ENCODE measurements around the gene MPPED2.
"Not testable (repeated sequence)": the region's sequence is repeated elsewhere in the genome, so short reads cannot be mapped to it uniquely, and the experiment has no call there.

MPPED2 gene

DNA sequence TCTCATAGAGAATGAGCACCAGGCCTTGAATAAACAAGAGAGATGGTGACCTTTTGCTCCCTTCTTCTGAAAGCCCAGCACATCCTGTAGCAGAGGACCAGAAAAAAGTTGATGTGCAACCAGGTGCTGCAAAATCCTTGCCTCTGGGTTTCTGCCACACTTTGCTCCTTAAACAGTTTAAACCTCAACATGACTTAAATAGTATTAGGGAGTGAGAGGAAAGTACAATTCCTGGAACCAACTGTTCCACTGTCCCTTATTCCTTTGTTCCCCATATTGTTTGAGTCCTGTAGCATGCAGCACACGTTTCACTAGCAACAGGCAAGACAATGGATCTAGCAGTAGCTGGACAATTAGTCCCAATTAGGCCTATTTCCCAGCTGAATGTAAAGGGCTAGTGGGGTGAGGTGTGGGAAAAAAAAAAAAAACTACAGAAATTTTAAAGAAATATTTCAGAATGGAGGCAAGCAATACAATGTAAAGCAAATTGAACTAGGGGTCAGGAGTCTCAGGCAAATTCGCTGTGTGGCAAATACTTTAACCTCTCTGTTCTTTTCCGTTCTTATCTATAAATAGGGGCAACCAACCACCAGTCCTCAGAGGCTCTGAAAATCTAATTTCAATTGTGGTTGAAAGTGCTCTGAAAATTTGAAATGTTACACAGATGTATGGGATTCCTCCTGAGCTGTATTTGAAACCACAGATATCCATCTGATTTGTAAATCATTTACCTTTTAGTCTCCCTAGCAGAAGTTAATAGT, 6.6 kb downstream of the MPPED2 start:
- no peak for DNase-seq (ENCODE audit: low read depth in 2 of 2)

DNA sequence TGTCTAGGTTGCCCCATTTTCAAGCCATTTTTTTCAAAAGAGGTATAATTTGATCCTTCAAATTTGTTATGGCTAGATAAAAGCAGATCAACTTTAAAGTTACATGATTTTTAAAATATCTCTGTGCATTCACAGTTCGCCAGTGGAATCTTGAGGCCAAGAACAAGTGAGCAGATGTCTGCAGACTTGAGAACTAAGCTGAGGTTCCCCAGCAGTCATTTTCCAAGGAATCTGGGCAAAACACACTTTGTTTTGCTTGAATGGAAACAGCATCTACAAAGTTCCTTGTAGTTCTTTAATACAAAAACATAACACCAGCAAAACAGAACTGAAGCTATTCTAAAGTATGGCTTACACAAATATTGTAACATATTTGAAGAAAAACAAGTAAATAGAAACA, 7.7 kb downstream of the MPPED2 start:
- DNase-seq (ENCODE audit: low read depth in 2 of 2) = no peak

DNA sequence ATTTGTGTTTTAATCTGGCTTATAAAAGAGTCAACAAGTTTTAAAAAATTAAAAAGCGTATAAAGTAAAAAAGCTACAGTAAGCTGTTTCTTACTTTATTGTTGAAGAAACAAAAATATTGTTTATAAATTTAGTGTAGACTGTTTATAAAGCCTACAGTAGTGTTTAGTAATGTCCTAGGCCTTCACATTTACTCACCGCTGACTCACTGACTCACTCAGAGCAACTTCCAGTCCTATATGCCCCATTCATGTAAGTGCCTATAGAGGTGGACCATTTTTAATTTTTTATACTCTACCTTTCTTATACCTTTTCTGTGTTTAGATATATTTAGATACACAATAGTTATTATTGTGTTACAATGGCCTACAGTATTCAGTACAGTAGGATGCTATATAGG, 12.2 kb downstream of the MPPED2 start:
- DNase-seq (ENCODE audit: low read depth in 2 of 2) = no peak

DNA sequence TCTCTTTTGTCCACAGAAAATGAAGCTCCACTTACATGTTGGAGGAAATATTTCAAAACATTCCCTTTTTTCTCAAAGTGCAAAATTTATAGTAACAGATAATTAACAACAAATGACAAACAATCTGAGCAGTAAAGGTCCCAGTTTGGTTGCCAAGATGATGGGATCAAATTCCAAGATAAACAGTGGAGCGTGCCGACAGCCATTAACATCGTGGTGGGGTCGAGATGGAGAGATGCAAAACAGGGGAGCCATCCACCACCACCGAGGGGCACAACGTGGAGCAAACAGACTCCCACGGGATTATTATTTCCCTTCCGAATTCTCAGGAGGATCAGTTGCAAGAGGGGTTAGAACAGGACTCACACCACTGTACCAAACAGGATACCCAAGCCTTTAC, 17.2 kb downstream of the MPPED2 start:
- DNase-seq (ENCODE audit: low read depth in 2 of 2) = no peak

DNA sequence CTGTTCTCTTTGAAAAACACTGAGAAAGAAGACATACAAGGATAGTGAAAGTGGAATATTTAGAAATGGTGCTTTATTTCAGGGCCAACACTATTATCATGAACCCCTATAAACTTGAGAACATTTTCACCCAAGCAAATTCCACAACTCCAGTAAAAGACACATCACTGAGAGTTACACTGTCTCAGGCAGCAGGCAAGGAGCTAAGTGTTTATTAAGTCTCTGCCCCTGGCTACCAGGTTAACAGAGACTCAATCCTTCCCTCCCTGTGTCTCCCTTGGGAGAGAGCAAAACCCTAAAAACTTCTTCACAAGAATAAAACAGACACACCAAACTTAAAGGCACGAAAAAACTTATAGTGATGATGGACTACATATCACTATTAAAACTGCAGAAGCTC, 18.5 kb downstream of the MPPED2 start:
- no peak for DNase-seq (ENCODE audit: low read depth in 2 of 2)

DNA sequence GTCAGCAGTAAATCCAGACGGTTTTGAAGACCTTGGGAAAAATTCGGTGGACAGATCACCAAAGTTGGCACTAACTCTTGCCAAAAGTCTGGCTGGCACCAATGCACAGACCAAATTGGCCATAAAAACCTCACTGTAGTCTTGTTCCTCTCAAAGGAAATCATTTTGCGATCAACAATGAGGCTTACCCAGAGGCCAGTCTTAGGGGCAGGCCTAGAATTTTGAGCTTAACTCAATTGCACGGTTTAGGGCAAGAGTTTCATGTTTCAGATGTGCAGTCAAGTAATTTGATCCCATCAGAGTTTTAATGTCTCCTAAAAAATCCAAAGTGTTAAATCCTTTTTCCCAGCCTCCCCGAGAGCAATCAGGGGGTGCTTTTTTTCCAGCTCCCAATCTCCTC, 19.0 kb downstream of the MPPED2 start:
- DNase-seq (ENCODE audit: low read depth in 2 of 2) = no peak

DNA sequence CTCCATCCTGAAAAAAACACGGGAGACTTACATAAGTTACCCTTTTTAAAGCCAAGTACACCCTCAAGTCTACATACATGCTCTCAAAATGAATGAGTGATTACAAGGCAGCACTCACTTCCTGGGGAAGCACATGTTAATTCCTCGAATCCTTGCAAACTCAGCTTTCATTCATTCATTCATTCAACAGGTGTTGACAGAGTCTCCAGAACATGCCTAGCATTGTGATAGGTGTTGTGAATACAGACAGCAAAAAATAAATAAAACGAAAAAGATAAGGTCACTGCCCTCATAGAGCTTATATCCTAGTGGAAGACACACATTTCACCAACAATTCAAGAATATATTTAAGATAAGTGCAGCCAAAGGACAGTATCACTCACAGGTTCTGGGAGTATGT, 19.7 kb downstream of the MPPED2 start:
- DNase-seq (ENCODE audit: low read depth in 2 of 2) = no peak

DNA sequence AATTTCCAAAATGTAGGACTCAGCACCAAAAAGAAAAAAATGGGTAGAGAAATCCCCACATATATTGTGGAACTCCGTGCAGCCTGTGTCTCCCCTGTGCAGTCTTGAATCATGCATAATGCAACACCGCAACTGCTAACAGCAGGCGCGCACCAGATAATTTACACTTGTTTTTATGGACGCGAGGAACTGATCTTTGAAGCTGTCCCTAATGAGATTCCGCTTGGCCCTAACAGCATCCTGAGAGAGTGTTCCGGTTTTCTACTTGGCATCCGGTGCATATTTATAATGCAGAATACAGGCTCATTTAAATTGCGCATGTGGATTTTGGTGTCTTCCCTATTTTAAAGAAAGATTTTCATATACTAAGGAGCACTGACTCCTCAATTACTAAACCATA, 21.1 kb downstream of the MPPED2 start:
- DNase-seq (ENCODE audit: low read depth in 2 of 2) = no peak

DNA sequence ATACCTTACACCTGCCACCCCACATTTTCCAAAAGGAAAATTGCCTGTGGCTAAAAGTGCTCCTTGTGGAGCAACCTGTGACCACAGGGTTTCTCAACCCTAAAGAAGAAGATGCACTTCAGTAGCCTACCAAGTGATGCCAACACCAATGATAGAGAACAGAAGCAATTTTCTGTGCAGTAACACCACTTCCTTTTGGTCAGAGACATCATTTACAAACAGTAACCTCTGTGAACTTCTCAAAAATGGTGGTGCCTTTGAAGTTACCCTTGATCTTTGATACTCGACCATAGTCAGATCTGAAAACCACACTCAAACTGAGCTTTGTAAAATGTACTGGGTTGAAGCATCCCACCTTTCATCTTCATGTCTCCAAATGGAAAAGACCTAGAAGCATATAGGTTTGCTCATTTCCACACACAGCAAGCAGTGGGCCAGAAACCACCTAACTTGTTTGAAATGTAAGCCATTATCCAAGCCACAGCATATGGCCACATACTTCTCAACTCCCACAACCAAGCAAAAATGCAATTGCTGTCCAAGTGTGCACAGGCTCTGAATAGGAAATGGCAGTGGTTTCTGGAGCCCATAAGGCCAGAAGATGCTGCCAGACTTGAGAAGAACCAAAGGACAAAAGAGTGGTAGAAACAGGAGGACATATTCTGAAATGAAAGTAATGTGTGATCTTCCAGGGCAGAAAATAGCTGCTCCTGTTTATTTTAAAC, 24.3 kb downstream of the MPPED2 start:
- DNase-seq (ENCODE audit: low read depth in 2 of 2) = no peak

DNA sequence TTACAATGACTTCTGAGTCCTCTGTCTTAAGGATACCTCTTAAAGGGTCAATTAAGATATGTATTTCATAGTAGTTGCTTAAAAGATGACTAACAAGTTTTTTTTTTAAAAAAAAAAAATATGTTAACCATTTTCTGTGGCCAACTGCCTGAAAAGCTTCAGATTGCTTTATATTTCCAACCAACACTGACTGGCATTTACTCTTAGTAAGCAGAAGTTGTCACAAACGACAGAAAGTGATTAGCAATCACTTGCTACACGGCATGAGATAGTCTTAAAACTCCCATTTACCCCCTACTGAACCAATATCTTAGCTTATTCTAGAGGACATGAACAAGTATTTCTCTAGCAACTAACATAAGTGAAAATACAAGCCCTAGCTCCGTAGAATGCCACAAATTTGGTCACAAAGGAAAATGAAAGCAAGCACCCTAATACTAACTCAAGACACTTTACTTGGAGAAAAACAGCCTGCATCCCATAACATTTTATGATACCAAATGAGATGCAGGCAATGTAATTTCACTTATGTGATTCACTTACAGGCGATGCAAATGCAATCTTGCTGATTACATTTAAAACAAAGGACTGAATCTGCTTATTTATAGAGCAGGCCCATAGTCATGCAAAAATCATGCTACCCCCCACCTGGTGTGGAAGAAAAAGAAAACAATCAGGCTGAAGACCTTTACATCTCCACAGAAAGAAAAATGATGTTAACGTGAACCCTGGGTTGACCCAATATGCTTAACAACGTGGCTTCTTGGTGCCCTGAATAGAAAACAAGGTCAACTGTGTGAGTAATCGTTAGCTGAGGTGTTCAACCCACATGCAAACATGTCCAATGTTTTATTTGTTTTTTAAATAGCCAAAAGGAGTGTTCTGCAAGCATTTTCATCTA, 25.7 kb downstream of the MPPED2 start:
- no peak for DNase-seq (ENCODE audit: low read depth in 2 of 2)

DNA sequence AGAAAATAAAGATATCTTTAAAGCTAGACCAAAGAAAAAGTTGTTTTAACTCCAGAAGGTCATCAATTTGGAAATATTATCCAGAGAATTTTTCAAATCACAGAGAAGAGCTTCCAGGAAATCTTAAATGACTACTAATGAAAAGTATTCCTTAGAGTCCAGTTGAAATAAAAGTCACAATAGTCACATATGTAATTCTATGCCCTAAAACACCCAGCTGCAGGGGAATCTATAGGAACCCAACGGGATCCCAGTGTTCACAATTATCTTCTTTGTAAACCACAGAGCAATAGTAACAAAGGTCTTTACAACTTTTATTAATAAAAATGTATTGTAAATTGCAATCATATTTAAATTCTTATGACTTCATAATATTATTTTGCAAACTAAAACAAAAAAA, 27.1 kb downstream of the MPPED2 start:
- no peak for DNase-seq (ENCODE audit: low read depth in 2 of 2)

DNA sequence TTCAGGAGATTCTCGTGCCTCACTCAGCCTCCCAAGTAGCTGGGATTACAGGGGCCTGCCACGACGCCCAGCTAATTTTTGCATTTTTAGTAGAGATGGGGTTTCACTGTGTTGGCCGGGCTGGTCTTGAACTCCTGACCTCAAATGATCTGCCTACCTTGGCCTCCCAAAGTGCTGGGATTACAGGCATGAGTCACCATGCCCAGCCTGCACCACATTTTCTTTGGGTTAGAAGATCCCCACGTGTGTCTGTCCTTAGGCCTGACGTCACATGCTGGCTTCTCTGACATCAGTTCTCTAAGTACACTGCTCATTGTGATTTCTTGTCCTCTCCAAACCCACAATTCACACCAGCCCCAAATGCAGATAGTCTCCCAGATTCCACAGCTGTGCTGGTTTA, 31.6 kb downstream of the MPPED2 start:
- not testable (repeated sequence) for DNase-seq (ENCODE audit: low read depth in 2 of 2)

DNA sequence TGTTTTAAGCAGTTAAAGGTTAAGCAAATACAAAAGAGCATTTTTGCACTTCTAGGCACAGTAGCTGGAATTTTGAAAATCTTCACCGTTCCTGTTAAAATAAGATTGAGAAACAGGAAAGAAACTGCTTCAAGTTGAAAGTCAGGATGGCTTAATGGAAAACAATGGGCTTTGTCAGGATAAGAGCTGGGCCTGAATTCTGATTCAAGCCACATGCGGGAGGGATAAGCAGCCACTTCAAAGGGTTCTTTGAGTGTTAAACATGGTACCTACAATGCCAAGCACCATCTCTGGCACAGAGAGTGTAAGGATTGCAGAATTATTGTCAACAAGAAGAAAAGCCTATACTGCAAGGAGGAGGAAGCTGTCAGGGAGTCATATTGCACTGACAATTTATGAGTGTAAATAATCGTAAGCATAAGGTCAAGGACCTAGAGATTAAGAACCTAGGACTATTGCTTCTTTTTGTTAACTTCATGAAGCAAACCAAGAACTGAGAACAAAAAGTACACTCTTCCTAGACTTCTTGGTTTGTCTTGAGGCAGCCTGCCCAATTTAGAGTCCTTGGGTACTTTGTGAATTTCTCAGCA, 32.5 kb downstream of the MPPED2 start:
- no peak for DNase-seq (ENCODE audit: low read depth in 2 of 2)

DNA sequence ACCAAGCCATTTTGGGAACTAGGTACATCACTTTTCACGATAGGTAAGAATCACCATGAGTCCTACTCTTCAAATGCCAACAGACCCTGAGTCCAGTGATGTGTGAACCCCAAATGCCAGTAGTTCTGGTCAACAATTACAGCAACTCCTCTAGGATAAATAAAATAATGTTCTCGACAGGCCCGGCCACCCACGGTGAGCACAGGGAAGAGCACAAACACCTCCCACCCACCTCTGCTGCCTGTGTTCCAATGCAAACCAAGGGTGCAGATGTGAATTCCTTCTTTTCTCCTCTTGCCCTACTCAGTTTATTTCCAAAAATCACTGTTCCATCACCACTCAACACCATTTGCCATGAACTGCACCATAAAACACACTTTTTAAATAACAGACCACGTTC, 33.3 kb downstream of the MPPED2 start:
- DNase-seq (ENCODE audit: low read depth in 2 of 2) = no peak

DNA sequence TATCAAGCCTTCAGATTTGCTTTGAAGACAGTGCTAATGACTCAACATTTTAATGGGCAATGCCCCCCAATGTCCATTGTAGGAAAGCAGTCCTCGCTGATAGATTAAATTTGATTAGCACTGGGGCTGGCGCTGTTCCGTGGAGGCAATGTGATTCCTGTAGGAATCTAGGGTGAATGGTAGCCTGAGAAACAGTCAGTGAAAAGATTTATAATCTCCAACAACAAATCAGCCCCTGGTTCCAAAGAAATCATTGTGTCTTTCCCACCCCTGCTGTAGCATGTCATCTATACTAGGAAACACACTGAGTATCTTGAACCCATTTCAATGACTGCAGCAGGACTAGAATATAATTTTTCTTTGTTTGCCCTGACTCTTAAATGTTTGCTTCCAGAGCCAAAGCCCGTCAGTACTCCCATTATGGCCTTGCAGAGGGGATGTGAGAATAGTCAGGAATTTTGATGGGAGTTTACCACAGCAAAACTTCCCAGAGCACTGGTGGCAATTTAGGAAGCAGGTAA, 36.1 kb downstream of the MPPED2 start:
- no peak for DNase-seq (ENCODE audit: low read depth in 2 of 2)

DNA sequence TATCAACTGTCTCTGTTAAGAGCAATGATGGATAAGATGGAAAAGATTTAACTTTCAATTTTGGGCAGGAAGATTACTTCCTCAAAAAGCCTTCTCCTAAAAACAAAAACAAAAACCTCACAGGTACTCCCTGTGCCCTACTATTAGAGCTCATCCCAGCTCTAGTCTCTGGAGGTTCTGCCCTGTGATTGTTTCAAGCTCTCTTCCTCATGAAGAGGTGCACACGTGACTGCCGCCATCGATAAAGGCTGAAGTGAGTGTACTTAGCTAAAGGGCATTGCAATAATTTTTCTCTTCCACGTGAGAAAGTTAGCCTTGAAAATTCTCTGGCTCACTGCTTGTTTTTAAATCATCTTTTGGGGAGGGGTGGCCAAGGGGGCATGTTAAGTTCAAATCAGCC, 36.6 kb downstream of the MPPED2 start:
- no peak for DNase-seq (ENCODE audit: low read depth in 2 of 2)

DNA sequence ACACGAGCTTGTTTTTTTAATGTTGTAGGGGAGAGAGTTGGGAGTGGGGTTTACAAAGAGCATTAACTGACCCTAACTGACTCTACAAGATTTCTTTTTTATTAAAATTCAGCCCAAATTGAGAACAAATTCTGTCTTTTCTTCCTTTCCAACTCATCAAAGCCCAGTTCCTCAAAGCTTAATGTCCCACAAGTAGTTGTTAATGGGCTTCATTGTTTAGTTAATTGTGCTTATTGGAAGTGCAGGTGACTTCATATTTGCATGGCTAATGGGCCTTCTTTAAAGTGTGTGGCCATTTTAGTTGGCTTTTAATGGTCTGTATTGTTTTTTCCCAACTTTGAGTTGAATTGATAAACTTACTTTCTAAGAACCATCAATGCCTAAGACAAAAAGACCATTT, 39.8 kb downstream of the MPPED2 start:
- DNase-seq (ENCODE audit: low read depth in 2 of 2) = no peak

DNA sequence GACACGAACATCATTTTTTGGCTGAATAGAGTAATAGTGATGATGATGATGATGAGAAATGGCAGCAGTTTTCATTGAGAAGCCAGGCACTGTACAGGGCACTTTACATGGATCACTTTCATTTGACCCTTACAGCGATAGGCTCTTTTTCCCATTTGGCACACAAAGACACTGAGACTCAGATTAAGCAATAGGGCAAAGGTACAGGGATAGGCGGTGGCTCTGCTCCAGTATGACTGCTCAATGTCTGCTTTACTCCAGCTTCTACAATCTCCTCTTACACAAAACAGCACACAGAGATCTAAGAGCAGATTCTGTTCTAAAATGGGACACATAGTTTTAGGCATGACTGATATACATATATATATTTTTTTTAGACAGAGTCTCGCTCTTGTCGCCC, 40.6 kb downstream of the MPPED2 start:
- no peak for DNase-seq (ENCODE audit: low read depth in 2 of 2)

DNA sequence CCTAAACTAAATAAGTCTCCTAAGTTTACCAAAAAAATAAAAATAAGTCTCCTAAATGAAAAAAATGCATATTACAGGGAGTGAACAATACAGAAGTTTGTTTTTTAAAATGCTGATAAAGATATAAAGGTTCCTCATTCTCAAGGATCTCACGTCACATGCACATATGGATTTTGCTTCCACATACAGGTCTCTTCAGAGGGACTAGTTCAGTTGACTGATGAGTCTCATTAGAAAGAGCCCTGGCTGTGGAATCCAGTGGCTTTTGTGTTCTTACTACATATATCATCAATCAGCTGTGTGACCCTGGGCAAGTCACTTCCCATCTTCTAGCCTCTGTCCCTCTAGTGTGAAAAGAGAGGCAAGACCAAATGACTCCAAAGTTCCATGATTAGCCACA, 43.1 kb downstream of the MPPED2 start:
- DNase-seq (ENCODE audit: low read depth in 2 of 2) = no peak

DNA sequence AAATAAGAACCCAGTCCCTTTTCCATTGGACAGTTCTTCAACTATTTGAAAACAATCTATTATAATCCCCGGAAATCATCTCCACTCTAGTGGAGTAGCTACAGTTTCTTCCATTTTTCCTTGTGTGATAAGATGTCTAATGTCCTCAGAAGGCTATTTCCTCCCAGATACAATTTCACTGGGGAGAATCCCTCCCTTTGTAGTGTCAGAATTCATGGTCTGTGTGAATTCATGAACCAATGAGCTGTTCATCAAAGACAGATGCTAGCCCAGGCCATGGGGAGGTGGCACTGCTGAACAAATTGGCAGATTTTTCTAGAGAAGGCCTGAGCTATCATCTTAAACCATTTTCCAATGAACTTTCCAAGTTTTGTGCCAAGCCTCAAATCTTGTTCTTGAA, 45.4 kb downstream of the MPPED2 start:
- no peak for DNase-seq (ENCODE audit: low read depth in 2 of 2)

DNA sequence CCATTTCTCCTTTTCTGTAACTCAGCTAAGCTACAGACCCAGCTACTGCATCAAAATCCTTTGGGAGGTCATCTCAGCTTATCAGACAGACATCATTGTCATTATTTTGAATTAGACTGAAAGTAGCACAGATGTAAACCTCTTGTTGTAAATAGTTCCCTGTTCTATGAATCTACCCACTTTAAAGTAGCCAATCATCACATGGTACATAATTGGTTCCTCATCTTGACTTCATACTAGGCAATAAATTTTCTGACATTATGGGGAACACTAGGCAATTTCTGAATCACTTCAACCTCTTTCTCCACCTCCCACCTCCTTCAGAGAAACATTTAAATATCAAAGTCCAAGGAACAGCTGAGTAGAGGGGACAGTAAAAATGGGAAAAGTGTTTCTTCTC, 47.9 kb downstream of the MPPED2 start:
- DNase-seq (ENCODE audit: low read depth in 2 of 2) = no peak

DNA sequence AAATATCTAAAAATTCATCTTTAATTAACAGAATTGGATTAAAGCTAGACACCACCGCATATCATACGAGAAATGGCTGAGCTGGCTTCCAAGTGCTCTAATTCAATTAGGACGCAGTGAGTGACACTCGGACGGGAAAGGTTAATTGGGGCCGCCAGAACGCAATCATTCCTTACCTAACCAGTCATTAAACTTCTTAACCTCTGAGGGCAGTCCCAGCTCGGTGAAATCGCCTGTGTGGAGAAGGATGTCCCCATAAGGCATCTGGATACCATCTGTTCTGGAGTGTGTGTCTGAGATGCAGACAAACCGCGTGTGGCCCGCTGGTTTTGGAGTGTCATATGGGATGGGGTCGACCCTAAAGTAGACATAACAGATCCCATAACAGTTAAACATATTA, 50.3 kb downstream of the MPPED2 start:
- no peak for DNase-seq (ENCODE audit: low read depth in 2 of 2)
